A549 (cell line): ENCODE data around the gene INPP1. TPM values are rescaled to one million over a fixed set of nuclear protein-coding genes. Genes with fewer than 3 reads are reported as not detected.

Source experiments
- ATAC-seq, 2 experiments: fragments of 200-7000 bp in 1 of 2; fragments of >200 bp in 1 of 2; cut with Nextera tagmentation in 1 of 2; cut with Tn5 transposase in 1 of 2; 3 replicates each; pipeline versions ENCODE4 v1.8.0 to v1.9.1; 2018 to 2020; ENCODE audit warnings: mild to moderate bottlenecking in 1 of 2, moderate library complexity in 1 of 2
- CTCF ChIA-PET: fragments of 300-600 bp; sonication (Branson Sonifier 250); formaldehyde crosslinking; extraction: SDS; loops from one replicate; lab custom pipeline; 2021; ENCODE audit warnings: antibody characterized with exemption, inconsistent platforms; lab: Yijun Ruan, JAX
- POLR2A ChIA-PET: fragments of 350-600 bp; formaldehyde crosslinking; extraction: SDS; loops from one replicate; lab custom pipeline; 2021; ENCODE audit warnings: antibody characterized with exemption, inconsistent platforms; lab: Yijun Ruan, JAX
- DNase-seq, 2 experiments: peaks; one replicate each; pipeline versions ENCODE4 v3.0.0 to v3.0.0-alpha.2; 2011 to 2016; ENCODE audit warnings: low read depth in 1 of 2, low spot score in 1 of 2
- FAIRE-seq: peaks from 2 replicates; lab custom pipeline; 2011; peaks lifted over from hg19 to GRCh38; lab: Jason Lieb, UNC
- H3K27ac ChIP-seq, 2 experiments: fragments of >200 bp; sonication (Bioruptor Twin); formaldehyde crosslinking; 3 replicates each; pipeline ENCODE4 v1.5.1; 2016 to 2017
- H3K4me1 ChIP-seq: fragments of >200 bp; sonication (Bioruptor Twin); formaldehyde crosslinking; 3 replicates; pipeline ENCODE4 v1.6.1; 2016
- H3K4me2 ChIP-seq: fragments of >200 bp; sonication (Bioruptor Twin); formaldehyde crosslinking; 3 replicates; pipeline ENCODE4 v1.6.1; 2016
- H3K4me3 ChIP-seq: fragments of >200 bp; sonication (Bioruptor Twin); formaldehyde crosslinking; 3 replicates; pipeline ENCODE4 v1.5.1; 2016
- H3K9me3 ChIP-seq: fragments of >200 bp; sonication (Bioruptor Twin); formaldehyde crosslinking; 3 replicates; pipeline ENCODE4 v1.6.1; 2016
- EHF ChIP-seq: fragments of 250-450 bp; sonication (Bioruptor Pico); IDR thresholded peaks from 2 replicates; pipeline ENCODE4 v1.5.0; 2020; ENCODE audit warnings: mild to moderate bottlenecking
- EP300 ChIP-seq, 2 experiments: fragments of >200 bp; sonication (Bioruptor Twin); formaldehyde crosslinking; IDR thresholded peaks; 2 replicates in 1 of 2; 3 replicates in 1 of 2; pipeline ENCODE4 v1.6.1; 2016 to 2017
- ESRRA ChIP-seq: fragments of 150-350 bp; IDR thresholded peaks from 2 replicates; pipeline ENCODE4 v1.6.1; 2014; ENCODE audit warnings: mild to moderate bottlenecking, low read length, borderline replicate concordance
- FOXS1 ChIP-seq: fragments of 250-450 bp; sonication (Bioruptor Pico); IDR thresholded peaks from 2 replicates; pipeline ENCODE4 v1.5.0; 2020; ENCODE audit warnings: mild to moderate bottlenecking, moderate library complexity
- HDAC2 ChIP-seq: fragments of 200-600 bp; sonication (generic); IDR thresholded peaks from 2 replicates; pipeline ENCODE4 v1.6.1; 2016
- HOXB5 ChIP-seq: fragments of 250-450 bp; sonication (Bioruptor Pico); IDR thresholded peaks from 2 replicates; pipeline ENCODE4 v1.5.0; 2020; ENCODE audit warnings: mild to moderate bottlenecking, moderate library complexity
- KDM1A ChIP-seq: fragments of 200-600 bp; sonication (generic); IDR thresholded peaks from 2 replicates; pipeline ENCODE4 v1.6.1; 2016; ENCODE audit warnings: low read depth, mild to moderate bottlenecking
- MAZ ChIP-seq: fragments of 150-350 bp; IDR thresholded peaks from 2 replicates; pipeline ENCODE4 v1.6.1; 2014; ENCODE audit warnings: antibody characterized with exemption, low read depth, low read length, borderline replicate concordance
- MYC ChIP-seq: IDR thresholded peaks from 2 replicates; pipeline ENCODE4 v1.6.1; 2012; ENCODE audit warnings: mild to moderate bottlenecking, inconsistent platforms, low read length, improper control_type of control experiment, borderline replicate concordance
- NPAS2 ChIP-seq: fragments of 250-450 bp; sonication (Bioruptor Pico); IDR thresholded peaks from 2 replicates; pipeline ENCODE4 v1.8.0; 2022; ENCODE audit warnings: mild to moderate bottlenecking, moderate library complexity, borderline replicate concordance
- PHF8 ChIP-seq: fragments of 200-600 bp; sonication (generic); IDR thresholded peaks from 2 replicates; pipeline ENCODE4 v1.6.1; 2016; ENCODE audit warnings: low read depth, mild to moderate bottlenecking, antibody characterized with exemption, moderate library complexity, borderline replicate concordance
- RAD21 ChIP-seq, 2 experiments: fragments of >200 bp in 1 of 2; sonication (Bioruptor Twin) in 1 of 2; formaldehyde crosslinking in 1 of 2; IDR thresholded peaks in 1 of 2; conservative IDR thresholded peaks in 1 of 2; 2 replicates in 1 of 2; 3 replicates in 1 of 2; pipeline ENCODE4 v1.6.1; 2012 to 2018; ENCODE audit warnings: inconsistent platforms in 1 of 2
- ZFP36 ChIP-seq: fragments of 450-650 bp; IDR thresholded peaks from 2 replicates; pipeline ENCODE4 v1.6.1; 2014; ENCODE audit warnings: borderline replicate concordance; ENCODE audit not compliant: partially characterized antibody
- ZNF302 ChIP-seq: fragments of 250-450 bp; sonication (Bioruptor Pico); IDR thresholded peaks from 2 replicates; pipeline ENCODE4 v1.9.0; 2021; ENCODE audit warnings: inconsistent platforms, mild to moderate bottlenecking, moderate library complexity
- WGBS: methylation state at CpG from one replicate; pipeline ENCODE4 v1.1.6; 2017; ENCODE audit errors: missing lambda C conversion rate; 5-methylcytosine and 5-hydroxymethylcytosine counted together
- polyA plus RNA-seq, 4 experiments: library from polyadenylated mRNA; depleted of rRNA in 3 of 4; stranded (reverse); fragments of >200 nt; fragmentation: RNase III in 1 of 4; extraction: RNeasy Plus Mini Kit Qiagen cat#74134 plus additional on column Dnase treatment in 1 of 4; gene quantifications; 2 replicates in 3 of 4; 3 replicates in 1 of 4; pipeline ENCODE4 v1.2.3, GENCODE V29; 2011 to 2017
- TF ChIP-seq, protein P1 (sequence below): fragments of 150-350 bp; IDR thresholded peaks from 2 replicates; pipeline ENCODE4 v1.6.1; 2014; ENCODE audit warnings: low read depth, mild to moderate bottlenecking, low read length
- TF ChIP-seq, protein P2 (sequence below): fragments of 200-600 bp; sonication (generic); IDR thresholded peaks from 2 replicates; pipeline ENCODE4 v1.6.1; 2016; ENCODE audit warnings: antibody characterized with exemption, mild to moderate bottlenecking, moderate library complexity
- TF ChIP-seq, protein P3 (sequence below): fragments of >200 bp; sonication (Bioruptor Twin); formaldehyde crosslinking; IDR thresholded peaks from 3 replicates; pipeline ENCODE4 v1.6.1; 2016
- TF ChIP-seq, protein P4 (sequence below): IDR thresholded peaks from 2 replicates; pipeline ENCODE4 v1.6.1; 2012
- TF ChIP-seq, protein P5 (sequence below): fragments of >200 bp; sonication (Bioruptor Twin); formaldehyde crosslinking; IDR thresholded peaks from 3 replicates; pipeline ENCODE4 v1.5.1; 2016

Gene INPP1
- polyA plus RNA-seq, 2 of the 4 experiments (the other 2 are of a cell fraction): 12.8 to 18.4 TPM

- TF ChIP-seq HDAC2 (no peak), NPAS2 (CRISPR knock-in tag) (no peak), KDM1A (no peak), EP300 (IDR thresholded peaks at IDR 0.05) (no peak), ESRRA (no peak), ZFP36 (no peak)
- TF ChIP-seq, protein P1, sequence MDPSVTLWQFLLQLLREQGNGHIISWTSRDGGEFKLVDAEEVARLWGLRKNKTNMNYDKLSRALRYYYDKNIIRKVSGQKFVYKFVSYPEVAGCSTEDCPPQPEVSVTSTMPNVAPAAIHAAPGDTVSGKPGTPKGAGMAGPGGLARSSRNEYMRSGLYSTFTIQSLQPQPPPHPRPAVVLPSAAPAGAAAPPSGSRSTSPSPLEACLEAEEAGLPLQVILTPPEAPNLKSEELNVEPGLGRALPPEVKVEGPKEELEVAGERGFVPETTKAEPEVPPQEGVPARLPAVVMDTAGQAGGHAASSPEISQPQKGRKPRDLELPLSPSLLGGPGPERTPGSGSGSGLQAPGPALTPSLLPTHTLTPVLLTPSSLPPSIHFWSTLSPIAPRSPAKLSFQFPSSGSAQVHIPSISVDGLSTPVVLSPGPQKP: no peak
Observed at GRCh38 chr2:190313880-190314279, 29.5 kb upstream of the INPP1 start (continued).

- 68% methylated on average over 2 of the region's 2 CpGs for WGBS
Observed at GRCh38 chr2:190315273-190315672, 28.1 kb upstream of the INPP1 start.

DNA sequence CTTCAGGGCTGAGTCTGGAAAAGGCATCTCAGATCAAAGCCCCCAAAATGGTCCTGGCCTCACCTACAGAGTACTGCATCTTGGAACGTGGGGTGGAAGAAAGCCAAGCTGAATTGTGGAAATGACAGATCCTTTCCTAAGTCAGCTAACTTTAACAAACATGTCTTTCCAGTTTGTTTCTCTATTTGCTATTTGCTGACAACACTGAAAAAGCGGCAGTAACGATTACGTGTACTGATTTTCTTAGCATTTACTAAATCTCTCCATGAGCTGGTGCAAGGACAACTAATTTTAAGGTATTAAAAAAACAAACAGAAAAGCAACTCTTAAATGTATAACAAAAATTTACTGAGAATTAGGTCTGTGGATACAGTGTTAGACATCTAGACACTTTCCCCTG lies 24.9 kb upstream of the INPP1 start:
- Histone ChIP-seq H3K9me3 (no peaks in the 10 kb centered on the region), H3K4me1 (peaks cover 14% of the 10 kb centered on the region), H3K4me2 (peak overlapping the region; percentile 70), H3K27ac (peak overlapping the region in 1 of 2 experiments; percentile 91; a peak in 3 of 6 replicates), H3K4me3 (peak overlapping the region; percentile 75)
- FAIRE-seq: no peak
- 82% methylated on average over 4 of the region's 4 CpGs for WGBS
- ATAC-seq: no peak
- DNase-seq: no peak
- POLR2A ChIA-PET: no interaction called here
- CTCF ChIA-PET: interaction anchor here (1.2 to 2.3 kb wide), 5 partner anchors 26 to 485 kb away, joined by 3 to 11 read pairs (median 9); no protein-coding TSS in a partner anchor
- TF ChIP-seq EP300 (IDR thresholded peaks at IDR 0.05) (no peak), MAZ (no peak), RAD21 (conservative IDR thresholded peaks at IDR 0.05 in 1 of 2, IDR thresholded peaks at IDR 0.05 in 1 of 2) (no peak), ZFP36 (no peak), PHF8 (no peak), EHF (no peak), HOXB5 (no peak), MYC (no peak), ZNF302 (no peak)
- TF ChIP-seq, protein P1: no peak
- TF ChIP-seq, protein P2, sequence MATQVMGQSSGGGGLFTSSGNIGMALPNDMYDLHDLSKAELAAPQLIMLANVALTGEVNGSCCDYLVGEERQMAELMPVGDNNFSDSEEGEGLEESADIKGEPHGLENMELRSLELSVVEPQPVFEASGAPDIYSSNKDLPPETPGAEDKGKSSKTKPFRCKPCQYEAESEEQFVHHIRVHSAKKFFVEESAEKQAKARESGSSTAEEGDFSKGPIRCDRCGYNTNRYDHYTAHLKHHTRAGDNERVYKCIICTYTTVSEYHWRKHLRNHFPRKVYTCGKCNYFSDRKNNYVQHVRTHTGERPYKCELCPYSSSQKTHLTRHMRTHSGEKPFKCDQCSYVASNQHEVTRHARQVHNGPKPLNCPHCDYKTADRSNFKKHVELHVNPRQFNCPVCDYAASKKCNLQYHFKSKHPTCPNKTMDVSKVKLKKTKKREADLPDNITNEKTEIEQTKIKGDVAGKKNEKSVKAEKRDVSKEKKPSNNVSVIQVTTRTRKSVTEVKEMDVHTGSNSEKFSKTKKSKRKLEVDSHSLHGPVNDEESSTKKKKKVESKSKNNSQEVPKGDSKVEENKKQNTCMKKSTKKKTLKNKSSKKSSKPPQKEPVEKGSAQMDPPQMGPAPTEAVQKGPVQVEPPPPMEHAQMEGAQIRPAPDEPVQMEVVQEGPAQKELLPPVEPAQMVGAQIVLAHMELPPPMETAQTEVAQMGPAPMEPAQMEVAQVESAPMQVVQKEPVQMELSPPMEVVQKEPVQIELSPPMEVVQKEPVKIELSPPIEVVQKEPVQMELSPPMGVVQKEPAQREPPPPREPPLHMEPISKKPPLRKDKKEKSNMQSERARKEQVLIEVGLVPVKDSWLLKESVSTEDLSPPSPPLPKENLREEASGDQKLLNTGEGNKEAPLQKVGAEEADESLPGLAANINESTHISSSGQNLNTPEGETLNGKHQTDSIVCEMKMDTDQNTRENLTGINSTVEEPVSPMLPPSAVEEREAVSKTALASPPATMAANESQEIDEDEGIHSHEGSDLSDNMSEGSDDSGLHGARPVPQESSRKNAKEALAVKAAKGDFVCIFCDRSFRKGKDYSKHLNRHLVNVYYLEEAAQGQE: no peak
- TF ChIP-seq, protein P3, sequence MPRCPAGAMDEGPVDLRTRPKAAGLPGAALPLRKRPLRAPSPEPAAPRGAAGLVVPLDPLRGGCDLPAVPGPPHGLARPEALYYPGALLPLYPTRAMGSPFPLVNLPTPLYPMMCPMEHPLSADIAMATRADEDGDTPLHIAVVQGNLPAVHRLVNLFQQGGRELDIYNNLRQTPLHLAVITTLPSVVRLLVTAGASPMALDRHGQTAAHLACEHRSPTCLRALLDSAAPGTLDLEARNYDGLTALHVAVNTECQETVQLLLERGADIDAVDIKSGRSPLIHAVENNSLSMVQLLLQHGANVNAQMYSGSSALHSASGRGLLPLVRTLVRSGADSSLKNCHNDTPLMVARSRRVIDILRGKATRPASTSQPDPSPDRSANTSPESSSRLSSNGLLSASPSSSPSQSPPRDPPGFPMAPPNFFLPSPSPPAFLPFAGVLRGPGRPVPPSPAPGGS: no peak
- TF ChIP-seq, protein P4, sequence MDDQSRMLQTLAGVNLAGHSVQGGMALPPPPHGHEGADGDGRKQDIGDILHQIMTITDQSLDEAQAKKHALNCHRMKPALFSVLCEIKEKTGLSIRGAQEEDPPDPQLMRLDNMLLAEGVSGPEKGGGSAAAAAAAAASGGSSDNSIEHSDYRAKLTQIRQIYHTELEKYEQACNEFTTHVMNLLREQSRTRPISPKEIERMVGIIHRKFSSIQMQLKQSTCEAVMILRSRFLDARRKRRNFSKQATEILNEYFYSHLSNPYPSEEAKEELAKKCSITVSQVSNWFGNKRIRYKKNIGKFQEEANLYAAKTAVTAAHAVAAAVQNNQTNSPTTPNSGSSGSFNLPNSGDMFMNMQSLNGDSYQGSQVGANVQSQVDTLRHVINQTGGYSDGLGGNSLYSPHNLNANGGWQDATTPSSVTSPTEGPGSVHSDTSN: no peak
- TF ChIP-seq, protein P5, sequence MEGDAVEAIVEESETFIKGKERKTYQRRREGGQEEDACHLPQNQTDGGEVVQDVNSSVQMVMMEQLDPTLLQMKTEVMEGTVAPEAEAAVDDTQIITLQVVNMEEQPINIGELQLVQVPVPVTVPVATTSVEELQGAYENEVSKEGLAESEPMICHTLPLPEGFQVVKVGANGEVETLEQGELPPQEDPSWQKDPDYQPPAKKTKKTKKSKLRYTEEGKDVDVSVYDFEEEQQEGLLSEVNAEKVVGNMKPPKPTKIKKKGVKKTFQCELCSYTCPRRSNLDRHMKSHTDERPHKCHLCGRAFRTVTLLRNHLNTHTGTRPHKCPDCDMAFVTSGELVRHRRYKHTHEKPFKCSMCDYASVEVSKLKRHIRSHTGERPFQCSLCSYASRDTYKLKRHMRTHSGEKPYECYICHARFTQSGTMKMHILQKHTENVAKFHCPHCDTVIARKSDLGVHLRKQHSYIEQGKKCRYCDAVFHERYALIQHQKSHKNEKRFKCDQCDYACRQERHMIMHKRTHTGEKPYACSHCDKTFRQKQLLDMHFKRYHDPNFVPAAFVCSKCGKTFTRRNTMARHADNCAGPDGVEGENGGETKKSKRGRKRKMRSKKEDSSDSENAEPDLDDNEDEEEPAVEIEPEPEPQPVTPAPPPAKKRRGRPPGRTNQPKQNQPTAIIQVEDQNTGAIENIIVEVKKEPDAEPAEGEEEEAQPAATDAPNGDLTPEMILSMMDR: no peak

More at GRCh38 chr2:190315273-190315672, 28.1 kb upstream of the INPP1 start:
- ATAC-seq (no peak), FAIRE-seq (no peak), DNase-seq (no peak)
- ChIA-PET POLR2A (no interaction called here), CTCF (interaction anchor here (0.9 to 1.5 kb wide), 3 partner anchors 39 to 233 kb away, joined by 3 to 5 read pairs (median 5); no protein-coding TSS in a partner anchor)
- Histone ChIP-seq H3K4me2 (no peak overlapping the region), H3K27ac (no peak overlapping the region), H3K4me3 (no peak overlapping the region), H3K9me3 (no peaks in the 10 kb centered on the region), H3K4me1 (peaks cover 11% of the 10 kb centered on the region)
- TF ChIP-seq, protein P5: no peak
- no peak for TF ChIP-seq FOXS1
